H9 (cell line): ENCODE results near the gene USP6. TPM values are rescaled to one million over a fixed set of nuclear protein-coding genes. Genes with fewer than 3 reads are reported as not detected.

Experiments
- DNase-seq: peaks from one replicate; pipeline ENCODE4 v3.0.0-alpha.2; 2017
- H2AFZ ChIP-seq: one replicate; pipeline ENCODE4 v1.6.1; 2013; ENCODE audit warnings: mild to moderate bottlenecking, low read length, control low read depth, moderate library complexity
- H2AK5ac ChIP-seq: 2 replicates; pipeline ENCODE4 v1.6.1; 2013; ENCODE audit warnings: low read length, control low read depth, mixed read lengths; ENCODE audit not compliant: insufficient read length
- H2BK120ac ChIP-seq: one replicate; pipeline ENCODE4 v1.6.1; 2013; ENCODE audit warnings: low read depth, mild to moderate bottlenecking, low read length, control low read depth, inconsistent platforms; ENCODE audit not compliant: poor library complexity, severe bottlenecking
- H2BK12ac ChIP-seq: 2 replicates; pipeline ENCODE4 v1.6.1; 2013; ENCODE audit warnings: low read length, control low read depth, mixed read lengths, low read depth; ENCODE audit not compliant: insufficient read length
- H2BK15ac ChIP-seq: 2 replicates; pipeline ENCODE4 v1.6.1; 2013; ENCODE audit warnings: low read depth, low read length, control low read depth
- H2BK20ac ChIP-seq: one replicate; pipeline ENCODE4 v1.6.1; 2013; ENCODE audit warnings: low read depth, mild to moderate bottlenecking, low read length, control low read depth, inconsistent platforms; ENCODE audit not compliant: poor library complexity, severe bottlenecking
- H2BK5ac ChIP-seq: 2 replicates; pipeline ENCODE4 v1.6.1; 2013; ENCODE audit warnings: low read length, control low read depth, mixed read lengths; ENCODE audit not compliant: insufficient read length
- H3K14ac ChIP-seq: 2 replicates; pipeline ENCODE4 v1.6.1; 2013; ENCODE audit warnings: low read length, control low read depth; ENCODE audit not compliant: insufficient read depth
- H3K18ac ChIP-seq: 2 replicates; pipeline ENCODE4 v1.6.1; 2013; ENCODE audit warnings: low read depth, mild to moderate bottlenecking, mixed read lengths, low read length, control low read depth; ENCODE audit not compliant: insufficient read length
- H3K23ac ChIP-seq: 2 replicates; pipeline ENCODE4 v1.6.1; 2013; ENCODE audit warnings: low read length, control low read depth, mixed read lengths, low read depth; ENCODE audit not compliant: insufficient read length
- H3K23me2 ChIP-seq: 2 replicates; pipeline ENCODE4 v1.6.1; 2013; ENCODE audit warnings: low read depth, mild to moderate bottlenecking, mixed read lengths, low read length, control low read depth; ENCODE audit not compliant: insufficient read length, poor library complexity, severe bottlenecking
- H3K27ac ChIP-seq: 2 replicates; pipeline ENCODE4 v1.5.1; 2013; ENCODE audit warnings: low read length, control low read depth, mixed read lengths, low read depth; ENCODE audit not compliant: insufficient read length
- H3K27me3 ChIP-seq: 2 replicates; pipeline ENCODE4 v1.6.1; 2013; ENCODE audit warnings: low read length, control low read depth, inconsistent platforms; ENCODE audit not compliant: insufficient read depth
- H3K4ac ChIP-seq: 2 replicates; pipeline ENCODE4 v1.6.1; 2013; ENCODE audit warnings: low read depth, mild to moderate bottlenecking, control low read depth, inconsistent platforms, low read length, moderate library complexity
- H3K4me1 ChIP-seq: 2 replicates; pipeline ENCODE4 v1.6.1; 2013; ENCODE audit warnings: low read length, control low read depth, inconsistent platforms; ENCODE audit not compliant: insufficient read depth
- H3K4me2 ChIP-seq: 2 replicates; pipeline ENCODE4 v1.6.1; 2013; ENCODE audit warnings: low read length, control low read depth, mixed read lengths; ENCODE audit not compliant: insufficient read length, insufficient read depth
- H3K56ac ChIP-seq: 2 replicates; pipeline ENCODE4 v1.6.1; 2013; ENCODE audit warnings: low read depth, mild to moderate bottlenecking, mixed read lengths, low read length, control low read depth; ENCODE audit not compliant: insufficient read length
- H3K79me1 ChIP-seq: 2 replicates; pipeline ENCODE4 v1.6.1; 2013; ENCODE audit warnings: low read depth, mild to moderate bottlenecking, moderate library complexity, low read length, control low read depth, inconsistent platforms; ENCODE audit not compliant: insufficient read depth, poor library complexity, severe bottlenecking
- H3K79me2 ChIP-seq: 2 replicates; pipeline ENCODE4 v1.6.1; 2013; ENCODE audit warnings: low read length, control low read depth, inconsistent platforms; ENCODE audit not compliant: insufficient read depth
- H3K9ac ChIP-seq: 2 replicates; pipeline ENCODE4 v1.6.1; 2013; ENCODE audit warnings: low read length, control low read depth, mixed read lengths; ENCODE audit not compliant: insufficient read length; ENCODE audit errors: extremely low read depth
- H3K9me3 ChIP-seq: one replicate; pipeline ENCODE4 v1.6.1; 2013; ENCODE audit warnings: low read depth, low read length, inconsistent platforms; ENCODE audit not compliant: control insufficient read depth
- H3T11ph ChIP-seq: one replicate; pipeline ENCODE4 v1.6.1; 2013; ENCODE audit warnings: mild to moderate bottlenecking, low read length, control low read depth, inconsistent platforms
- H4K20me1 ChIP-seq: one replicate; pipeline ENCODE4 v1.6.1; 2013; ENCODE audit not compliant: control insufficient read depth, insufficient read length, insufficient read depth
- H4K5ac ChIP-seq: 2 replicates; pipeline ENCODE4 v1.6.1; 2013; ENCODE audit warnings: low read depth, mild to moderate bottlenecking, mixed read lengths, low read length, control low read depth; ENCODE audit not compliant: insufficient read length
- H4K8ac ChIP-seq: replicated peaks from 2 replicates; pipeline ENCODE4 v1.6.1; 2013; ENCODE audit warnings: low read length, control low read depth, mixed read lengths, low read depth; ENCODE audit not compliant: insufficient read length
- H4K91ac ChIP-seq: 2 replicates; pipeline ENCODE4 v1.6.1; 2013; ENCODE audit warnings: low read depth, mild to moderate bottlenecking, moderate library complexity, mixed read lengths, low read length, control low read depth; ENCODE audit not compliant: insufficient read length
- H3K27ac Mint-ChIP-seq, 3 experiments: 2 replicates in 2 of 3; 3 replicates in 1 of 3; pipeline ENCODE4 v1.8.0; 2020 to 2021; ENCODE audit warnings: mixed read lengths in 3 of 3, mild to moderate bottlenecking in 1 of 3, moderate library complexity in 1 of 3
- H3K27me3 Mint-ChIP-seq: 2 replicates; pipeline ENCODE4 v1.8.0; 2021; ENCODE audit warnings: low read depth, mild to moderate bottlenecking, moderate library complexity, mixed read lengths
- H3K36me3 Mint-ChIP-seq, 3 experiments: 2 replicates in 2 of 3; 3 replicates in 1 of 3; pipeline ENCODE4 v1.8.0; 2020 to 2021; ENCODE audit warnings: low read depth in 3 of 3, mixed read lengths in 3 of 3; ENCODE audit not compliant: insufficient read depth in 1 of 3
- H3K4me1 Mint-ChIP-seq, 2 experiments: 2 replicates each; pipeline ENCODE4 v1.8.0; 2020; ENCODE audit warnings: mixed read lengths in 2 of 2
- H3K4me3 Mint-ChIP-seq, 2 experiments: 2 replicates in 1 of 2; 3 replicates in 1 of 2; pipeline ENCODE4 v1.8.0; 2020 to 2021; ENCODE audit warnings: mild to moderate bottlenecking in 2 of 2, mixed read lengths in 2 of 2, moderate library complexity in 1 of 2
- H3K9me3 Mint-ChIP-seq, 2 experiments: 2 replicates in 1 of 2; 3 replicates in 1 of 2; pipeline ENCODE4 v1.8.0; 2020; ENCODE audit warnings: mild to moderate bottlenecking in 2 of 2, mixed read lengths in 2 of 2, moderate library complexity in 1 of 2
- CTCF ChIP-seq: fragments of 200-600 bp; sonication (generic); conservative IDR thresholded peaks from 3 replicates; pipeline ENCODE4 v1.8.0; 2021; ENCODE audit warnings: antibody characterized with exemption, mild to moderate bottlenecking
- WGBS: extraction: QIAGEN DNeasy Blood & Tissue Kit; methylation state at CpG from one replicate; pipeline ENCODE4 v1.1.7; 2013; ENCODE audit warnings: missing lambda C conversion rate, low lambda C conversion rate, mixed read lengths; ENCODE audit not compliant: insufficient read length; ENCODE audit errors: extremely low coverage; 5-methylcytosine and 5-hydroxymethylcytosine counted together
- total RNA-seq: library from RNA; stranded (reverse); gene quantifications from 2 replicates; pipeline ENCODE4 v1.2.1, GENCODE V29; 2021

Gene USP6
- total RNA-seq, 1 experiment from 2014 or later = 0.17 TPM

DNA sequence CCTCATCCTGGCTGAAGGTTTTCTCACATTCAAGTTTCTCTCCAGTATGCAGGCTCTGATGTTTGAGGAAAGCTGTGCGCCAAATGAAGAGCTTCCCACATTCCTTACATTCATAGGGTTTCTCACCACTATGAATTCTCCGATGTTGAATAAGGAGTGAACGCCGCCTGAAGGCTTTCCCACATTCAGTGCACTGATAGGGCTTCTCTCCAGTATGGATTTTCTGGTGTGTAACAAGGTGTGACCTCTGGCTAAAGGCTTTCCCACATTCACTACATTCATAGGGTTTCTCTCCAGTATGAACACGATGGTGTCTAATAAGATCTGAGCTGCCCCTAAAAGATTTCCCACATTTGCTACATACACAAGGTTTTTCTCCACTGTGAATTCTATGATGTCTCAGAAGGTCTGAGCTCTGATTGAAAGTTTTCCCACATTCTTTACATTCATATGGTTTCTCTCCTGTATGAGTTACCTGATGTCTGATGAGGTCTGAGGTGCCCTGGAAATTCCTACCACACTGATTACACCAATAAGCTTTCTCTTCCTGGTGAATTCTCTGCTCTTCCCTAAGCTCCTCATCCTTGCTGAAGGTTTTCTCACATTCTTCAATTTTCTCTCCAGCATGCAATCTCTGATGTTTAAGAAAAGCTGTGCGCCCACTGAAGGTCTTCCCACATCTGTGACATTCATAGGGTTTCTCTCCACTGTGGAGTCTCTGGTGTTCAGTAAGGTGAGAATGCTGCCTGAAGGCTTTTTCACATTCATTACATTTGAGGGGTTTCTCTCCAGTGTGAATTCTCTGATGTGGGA is 67.0 kb downstream of the USP6 start:
- Histone ChIP-seq H3K79me2 (no peaks in the 10 kb centered on the region), H3K23me2 (no peaks in the 10 kb centered on the region), H3K23ac (no peak overlapping the region), H4K91ac (no peak overlapping the region), H4K8ac (no peak overlapping the region), H2BK5ac (no peak overlapping the region), H3K9ac (no peak overlapping the region), H3K79me1 (no peaks in the 10 kb centered on the region), H2AK5ac (no peak overlapping the region), H4K5ac (no peak overlapping the region), H3K27me3 (no peaks in the 10 kb centered on the region), H2BK15ac (no peak overlapping the region), H4K20me1 (no peaks in the 10 kb centered on the region), H3K56ac (no peak overlapping the region), H3K9me3 (peaks cover 89% of the 10 kb centered on the region), H3K18ac (no peak overlapping the region), H2AFZ (no peak overlapping the region), H2BK120ac (no peak overlapping the region), H3K4ac (no peak overlapping the region), H2BK20ac (no peak overlapping the region), H3T11ph (no peak overlapping the region), H3K4me1 (no peaks in the 10 kb centered on the region), H3K14ac (no peak overlapping the region), H3K4me2 (no peak overlapping the region), H2BK12ac (no peak overlapping the region), H3K27ac (no peak overlapping the region)
- peaks cover 88 to 97% (median 89%) of the 10 kb centered on the region in 3 experiments for H3K36me3 Mint-ChIP-seq
- H3K9me3 Mint-ChIP-seq = peaks cover 95 to 96% of the 10 kb centered on the region in 2 experiments
- no CpG with 5 or more reads among the region's 6 CpGs for WGBS
- TF ChIP-seq CTCF = no peak
- H3K27me3 Mint-ChIP-seq = peaks cover 51% of the 10 kb centered on the region
- no peaks in the 10 kb centered on the region for H3K4me1 Mint-ChIP-seq
- no peak overlapping the region for H3K4me3 Mint-ChIP-seq
- DNase-seq = no peak
- no peak overlapping the region for H3K27ac Mint-ChIP-seq
